Muscle of leg (tissue), 11 donors: Measurements from ENCODE around the gene CAGE1. TPM values are rescaled to one million over a fixed set of nuclear protein-coding genes. Genes with fewer than 3 reads are reported as not detected.
A peak's percentile ranks its signal among the peaks of the same experiment; 100 is the strongest.
"Not testable (repeated sequence)": the region's sequence is repeated elsewhere in the genome, so short reads cannot be mapped to it uniquely, and the experiment has no call there.

Experiments
- DNase-seq: peaks from one replicate; pipeline ENCODE4 v3.0.0; 2013
- H3K27ac ChIP-seq: one replicate; pipeline ENCODE4 v1.5.1; 2013; ENCODE audit warnings: mild to moderate bottlenecking, low read length, control low read depth
- H3K27me3 ChIP-seq: one replicate; pipeline ENCODE4 v1.6.1; 2013; ENCODE audit warnings: low read length; ENCODE audit not compliant: control insufficient read depth, insufficient read depth
- H3K36me3 ChIP-seq: one replicate; pipeline ENCODE4 v1.6.1; 2013; ENCODE audit warnings: low read length; ENCODE audit not compliant: control insufficient read depth, insufficient read depth
- H3K4me1 ChIP-seq: one replicate; pipeline ENCODE4 v1.6.1; 2013; ENCODE audit warnings: low read length; ENCODE audit not compliant: control insufficient read depth, insufficient read depth
- H3K4me3 ChIP-seq: one replicate; pipeline ENCODE4 v1.5.1; 2013; ENCODE audit warnings: low read length, control low read depth
- H3K9me3 ChIP-seq: replicated peaks from 2 replicates; pipeline ENCODE4 v1.6.1; 2013; ENCODE audit warnings: low read depth, low read length; ENCODE audit not compliant: control insufficient read depth
- WGBS: methylation state at CpG from one replicate; pipeline ENCODE4 v1.1.5; 2013; ENCODE audit warnings: missing lambda C conversion rate; ENCODE audit not compliant: insufficient coverage; 5-methylcytosine and 5-hydroxymethylcytosine counted together
- polyA plus RNA-seq, 8 donors: library from polyadenylated mRNA; unstranded; fragments of 120-200 nt; gene quantifications; one replicate each; pipeline versions ENCODE4 v1.2.1 to v1.2.3, GENCODE V29; 2013; ENCODE audit warnings: inconsistent platforms in 1 of 8, low replicate concordance in 1 of 8; ENCODE audit not compliant: insufficient read length in 8 of 8, insufficient read depth in 1 of 8
- total RNA-seq: library from RNA; stranded (reverse); fragments of 120-200 nt; gene quantifications from one replicate; pipeline ENCODE4 v1.2.4, GENCODE V29; 2013

Gene CAGE1
- total and polyA plus RNA-seq, 9 donors, result 0.04 to 0.13 (median 0.08) TPM; not detected in 5

DNA sequence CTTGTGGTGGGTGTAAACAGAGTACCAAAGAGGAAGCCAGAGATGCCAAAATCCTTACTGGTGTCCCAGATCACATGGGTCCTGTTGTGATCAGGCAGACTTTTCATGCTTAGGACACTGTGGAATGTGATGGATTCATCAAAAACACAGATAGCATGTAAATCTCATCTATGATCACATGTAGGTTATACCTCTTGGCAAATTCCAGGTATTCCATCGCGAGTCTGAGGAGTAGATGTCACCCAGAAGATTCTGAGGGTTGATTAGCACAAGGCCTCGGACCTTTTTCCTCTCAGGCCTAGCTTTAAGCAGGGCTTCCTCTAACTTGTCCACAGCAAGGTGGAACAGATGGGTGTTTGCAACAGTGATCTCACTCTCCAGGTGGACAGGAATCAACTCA is 48.3 kb downstream of the CAGE1 start:
- H3K27me3 ChIP-seq, result no peaks in the 10 kb centered on the region
- H3K27ac ChIP-seq, result no peak overlapping the region
- 92% methylated on average over 2 of the region's 3 CpGs for WGBS
- no peak for DNase-seq
- H3K4me1 ChIP-seq, result no peaks in the 10 kb centered on the region
- no peak overlapping the region for H3K4me3 ChIP-seq
- H3K36me3 ChIP-seq, result no peaks in the 10 kb centered on the region
- no peaks in the 10 kb centered on the region for H3K9me3 ChIP-seq

DNA sequence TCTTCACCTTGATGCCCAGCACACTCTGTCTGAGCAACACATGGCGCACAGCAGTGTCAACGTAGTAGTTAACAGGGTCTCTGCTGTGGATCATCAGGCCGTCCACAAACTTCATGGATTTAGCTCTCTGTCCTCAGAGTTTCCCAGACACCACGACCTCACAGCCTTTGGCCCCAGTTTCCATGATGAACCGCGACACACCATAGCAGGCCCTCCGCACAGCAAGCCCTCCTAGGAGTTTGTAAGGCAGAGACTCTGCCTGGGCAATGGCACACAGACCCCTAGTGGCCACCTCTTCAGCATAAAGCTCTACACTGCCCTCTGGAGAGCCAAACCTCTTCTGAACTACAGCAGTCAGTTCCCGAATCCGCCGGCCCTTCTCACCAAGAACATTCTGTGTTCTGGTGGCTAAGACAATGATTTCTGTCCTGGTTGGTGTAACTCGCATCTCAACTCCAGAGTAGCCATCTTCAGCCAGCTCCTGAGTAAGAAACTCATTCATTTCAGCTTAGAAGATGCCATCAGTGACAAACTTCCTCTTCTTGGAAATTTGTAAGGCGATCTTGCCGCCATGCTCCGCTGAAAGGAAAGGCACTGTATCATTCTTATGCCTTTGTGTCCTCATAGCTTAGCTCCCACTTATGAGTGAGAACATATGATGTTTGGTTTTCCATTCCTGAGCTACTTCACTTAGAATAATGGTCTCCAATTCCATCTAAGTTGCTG is 50.4 kb downstream of the CAGE1 start:
- not testable (repeated sequence) for H3K4me3 ChIP-seq, H3K27ac ChIP-seq, H3K27me3 ChIP-seq, H3K4me1 ChIP-seq, H3K36me3 ChIP-seq, DNase-seq, H3K9me3 ChIP-seq
- WGBS, result 74% methylated on average over 10 of the region's 14 CpGs

DNA sequence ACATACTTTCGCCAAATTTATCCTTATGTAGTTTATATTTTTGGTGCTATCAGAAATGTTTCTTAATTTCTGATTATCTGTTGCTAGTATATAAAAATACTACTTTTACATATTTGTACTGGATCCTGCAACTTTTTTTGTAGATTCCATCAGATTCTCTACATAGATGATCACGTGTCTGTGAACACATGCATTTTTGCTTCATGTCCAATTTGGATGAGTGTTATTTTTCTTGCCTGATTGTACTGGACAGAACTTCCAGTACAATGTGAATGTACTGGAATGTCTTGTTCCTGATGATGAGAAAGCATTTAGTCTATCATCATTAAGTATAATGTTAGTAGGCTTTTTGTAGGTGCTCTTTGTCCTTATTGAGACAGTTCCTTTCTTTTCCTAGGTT is 51.5 kb downstream of the CAGE1 start:
- Histone ChIP-seq H3K27ac (no peak overlapping the region), H3K9me3 (no peaks in the 10 kb centered on the region), H3K4me1 (no peaks in the 10 kb centered on the region), H3K27me3 (no peaks in the 10 kb centered on the region), H3K4me3 (no peak overlapping the region), H3K36me3 (no peaks in the 10 kb centered on the region)
- no peak for DNase-seq
- no CpG with 5 or more reads among the region's 2 CpGs for WGBS

DNA sequence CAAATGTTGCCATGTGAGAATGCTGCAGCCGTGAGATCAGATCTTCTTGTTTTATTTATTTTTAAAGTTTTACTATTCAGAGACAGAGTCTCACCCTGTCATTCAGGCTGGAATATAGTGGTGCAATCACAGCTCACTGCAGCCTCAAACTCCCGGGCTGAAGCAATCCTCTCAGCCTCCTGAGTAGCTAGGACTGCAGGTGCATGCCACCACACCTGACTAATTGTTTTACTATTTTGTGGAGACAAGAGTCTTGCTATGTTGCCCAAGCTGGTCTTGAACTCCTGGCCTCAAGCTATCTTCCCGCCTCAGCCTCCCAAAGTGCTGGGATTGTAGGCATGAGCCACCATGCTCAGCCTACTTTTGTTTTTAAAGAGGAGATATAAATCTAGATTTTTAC is 54.0 kb downstream of the CAGE1 start:
- H3K4me3 ChIP-seq, result no peak overlapping the region
- no peaks in the 10 kb centered on the region for H3K9me3 ChIP-seq
- DNase-seq, result no peak
- H3K27ac ChIP-seq, result no peak overlapping the region
- no peaks in the 10 kb centered on the region for H3K27me3 ChIP-seq
- 80% methylated on average over 1 of the region's 3 CpGs for WGBS
- no peaks in the 10 kb centered on the region for H3K36me3 ChIP-seq
- peaks cover 2% of the 10 kb centered on the region for H3K4me1 ChIP-seq

- Histone ChIP-seq H3K4me1 (peaks cover 2% of the 10 kb centered on the region), H3K36me3 (no peaks in the 10 kb centered on the region), H3K27me3 (no peaks in the 10 kb centered on the region), H3K9me3 (no peaks in the 10 kb centered on the region), H3K4me3 (no peak overlapping the region), H3K27ac (no peak overlapping the region)
- WGBS, result 86% methylated on average over 3 of the region's 3 CpGs
- DNase-seq, result no peak
Measured at GRCh38 chr6:7334685-7335084, 54.9 kb downstream of the CAGE1 start.

DNA sequence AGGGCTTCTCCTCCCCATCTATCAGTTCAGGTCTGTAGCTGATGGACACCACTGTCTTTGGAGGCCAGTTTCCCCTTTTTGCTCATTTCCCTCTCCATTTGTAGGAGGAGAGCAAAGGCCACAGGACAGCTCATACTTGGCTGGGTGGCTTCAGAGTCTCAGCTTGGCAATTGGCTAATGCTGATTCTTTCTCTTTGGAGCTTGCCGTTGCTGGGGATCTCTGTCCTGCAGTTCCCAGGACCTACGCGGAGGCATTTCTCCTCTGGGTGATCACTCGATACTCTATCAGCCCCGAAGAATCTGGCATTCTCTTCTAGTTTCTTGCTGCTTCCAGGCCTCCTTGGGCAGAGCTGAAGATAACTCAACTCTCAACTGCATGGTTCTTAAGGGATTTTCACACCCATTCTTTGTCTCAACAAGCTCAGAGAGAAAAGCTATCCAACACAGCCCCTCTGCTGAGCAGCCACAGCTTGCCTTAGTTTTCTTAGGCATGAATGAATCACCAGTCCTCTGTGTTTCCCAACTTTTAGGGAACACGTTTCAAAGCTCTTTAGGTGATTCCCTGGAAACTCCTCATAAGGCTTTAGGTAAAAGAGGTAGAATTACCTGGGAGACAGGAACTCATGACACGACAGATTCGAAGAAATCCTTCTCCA is 57.3 kb downstream of the CAGE1 start:
- DNase-seq, result no peak
- 71% methylated on average over 6 of the region's 8 CpGs for WGBS

GRCh38 chr6:7331452-7331851 is 58.1 kb downstream of the CAGE1 start:
- no peak overlapping the region for H3K27ac ChIP-seq
- no peaks in the 10 kb centered on the region for H3K27me3 ChIP-seq
- peaks cover 2% of the 10 kb centered on the region for H3K4me1 ChIP-seq
- WGBS, result 78% methylated on average over 6 of the region's 7 CpGs
- DNase-seq, result no peak
- H3K36me3 ChIP-seq, result no peaks in the 10 kb centered on the region
- H3K4me3 ChIP-seq, result no peak overlapping the region
- H3K9me3 ChIP-seq, result no peaks in the 10 kb centered on the region

More for the DNA sequence above, 57.3 kb downstream of the CAGE1 start:
- no peaks in the 10 kb centered on the region for H3K36me3 ChIP-seq
- H3K4me3 ChIP-seq, result no peak overlapping the region
- peaks cover 2% of the 10 kb centered on the region for H3K4me1 ChIP-seq
- no peaks in the 10 kb centered on the region for H3K27me3 ChIP-seq
- no peak overlapping the region for H3K27ac ChIP-seq
- no peaks in the 10 kb centered on the region for H3K9me3 ChIP-seq

GRCh38 chr6:7328243-7328642 is 61.3 kb downstream of the CAGE1 start:
- Histone ChIP-seq H3K27me3 (no peaks in the 10 kb centered on the region), H3K27ac (no peak overlapping the region), H3K36me3 (no peaks in the 10 kb centered on the region), H3K4me1 (peaks cover 2% of the 10 kb centered on the region), H3K4me3 (no peak overlapping the region), H3K9me3 (no peaks in the 10 kb centered on the region)
- 45% methylated on average over 2 of the region's 2 CpGs for WGBS
- DNase-seq, result no peak

DNA sequence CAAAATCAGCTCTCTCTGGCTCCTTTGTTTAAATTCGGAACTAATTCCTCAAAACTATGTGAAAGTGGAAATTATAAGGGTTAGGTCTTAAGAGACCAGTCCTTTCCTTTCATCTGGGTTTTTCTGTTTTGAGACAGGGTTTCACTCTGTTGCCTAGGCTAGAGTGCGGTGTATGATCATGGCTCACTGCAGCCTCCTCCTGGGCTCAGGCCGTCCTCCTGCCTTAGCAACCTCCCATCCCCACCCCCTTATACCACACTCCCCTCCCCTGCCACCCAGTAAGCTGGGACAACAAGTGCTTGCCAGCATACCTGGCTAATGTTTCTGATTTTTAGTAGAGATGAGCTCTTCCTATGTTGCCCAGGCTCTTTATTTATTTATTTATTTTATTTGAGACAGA is 63.8 kb downstream of the CAGE1 start:
- Histone ChIP-seq H3K4me3 (no peak overlapping the region), H3K36me3 (no peaks in the 10 kb centered on the region), H3K4me1 (no peaks in the 10 kb centered on the region), H3K27me3 (peaks cover 2% of the 10 kb centered on the region), H3K27ac (no peak overlapping the region), H3K9me3 (no peaks in the 10 kb centered on the region)
- no peak for DNase-seq
- WGBS, result 38% methylated on average over 1 of the region's 3 CpGs

DNA sequence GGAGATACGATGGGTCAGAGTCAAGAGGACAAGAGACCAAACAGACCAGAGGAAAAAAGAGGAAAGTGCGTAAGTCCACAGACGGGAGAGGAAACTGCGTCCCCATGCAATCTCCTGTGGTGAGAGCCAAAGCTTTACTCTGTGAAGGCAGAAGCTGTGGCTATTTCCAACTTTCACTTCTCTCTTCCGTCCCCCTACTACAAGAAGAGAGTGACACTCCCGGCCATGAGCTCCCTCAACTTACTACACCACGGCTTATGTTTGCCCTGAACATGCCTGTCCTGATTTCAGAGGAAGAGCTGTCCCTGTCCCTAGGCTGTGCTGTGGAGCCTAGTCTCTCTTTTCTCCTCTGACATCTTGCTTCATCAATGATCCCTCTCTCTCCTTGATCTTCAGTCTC is 65.0 kb downstream of the CAGE1 start:
- peak; percentile 77 for DNase-seq
- 65% methylated on average over 6 of the region's 7 CpGs for WGBS
- no peak overlapping the region for H3K27ac ChIP-seq
- H3K36me3 ChIP-seq, result no peaks in the 10 kb centered on the region
- H3K27me3 ChIP-seq, result peaks cover 2% of the 10 kb centered on the region
- no peak overlapping the region for H3K4me3 ChIP-seq
- no peaks in the 10 kb centered on the region for H3K9me3 ChIP-seq
- no peaks in the 10 kb centered on the region for H3K4me1 ChIP-seq
